GM10266 (cell line): ENCODE results near the gene HMOX2.

ENCODE experiments used
- DNase-seq: peaks from one replicate; pipeline ENCODE4 v3.0.0; 2012; ENCODE audit errors: extremely low spot score
- TF ChIP-seq, protein P1 (sequence below): IDR thresholded peaks from 2 replicates; pipeline ENCODE4 v1.5.1; 2012; ENCODE audit warnings: mild to moderate bottlenecking, low read depth; ENCODE audit not compliant: control insufficient read depth, insufficient read depth; ENCODE audit errors: missing control alignments

HMOX2 gene

GRCh38 chr16:4510131-4510530 is 33.9 kb downstream of the HMOX2 start:
- TF ChIP-seq, protein P1, sequence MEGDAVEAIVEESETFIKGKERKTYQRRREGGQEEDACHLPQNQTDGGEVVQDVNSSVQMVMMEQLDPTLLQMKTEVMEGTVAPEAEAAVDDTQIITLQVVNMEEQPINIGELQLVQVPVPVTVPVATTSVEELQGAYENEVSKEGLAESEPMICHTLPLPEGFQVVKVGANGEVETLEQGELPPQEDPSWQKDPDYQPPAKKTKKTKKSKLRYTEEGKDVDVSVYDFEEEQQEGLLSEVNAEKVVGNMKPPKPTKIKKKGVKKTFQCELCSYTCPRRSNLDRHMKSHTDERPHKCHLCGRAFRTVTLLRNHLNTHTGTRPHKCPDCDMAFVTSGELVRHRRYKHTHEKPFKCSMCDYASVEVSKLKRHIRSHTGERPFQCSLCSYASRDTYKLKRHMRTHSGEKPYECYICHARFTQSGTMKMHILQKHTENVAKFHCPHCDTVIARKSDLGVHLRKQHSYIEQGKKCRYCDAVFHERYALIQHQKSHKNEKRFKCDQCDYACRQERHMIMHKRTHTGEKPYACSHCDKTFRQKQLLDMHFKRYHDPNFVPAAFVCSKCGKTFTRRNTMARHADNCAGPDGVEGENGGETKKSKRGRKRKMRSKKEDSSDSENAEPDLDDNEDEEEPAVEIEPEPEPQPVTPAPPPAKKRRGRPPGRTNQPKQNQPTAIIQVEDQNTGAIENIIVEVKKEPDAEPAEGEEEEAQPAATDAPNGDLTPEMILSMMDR: no peak
- DNase-seq: no peak

- DNase-seq: no peak
- TF ChIP-seq, protein P1: no peak
Observed at GRCh38 chr16:4510747-4511426, 34.7 kb downstream of the HMOX2 start.

DNA sequence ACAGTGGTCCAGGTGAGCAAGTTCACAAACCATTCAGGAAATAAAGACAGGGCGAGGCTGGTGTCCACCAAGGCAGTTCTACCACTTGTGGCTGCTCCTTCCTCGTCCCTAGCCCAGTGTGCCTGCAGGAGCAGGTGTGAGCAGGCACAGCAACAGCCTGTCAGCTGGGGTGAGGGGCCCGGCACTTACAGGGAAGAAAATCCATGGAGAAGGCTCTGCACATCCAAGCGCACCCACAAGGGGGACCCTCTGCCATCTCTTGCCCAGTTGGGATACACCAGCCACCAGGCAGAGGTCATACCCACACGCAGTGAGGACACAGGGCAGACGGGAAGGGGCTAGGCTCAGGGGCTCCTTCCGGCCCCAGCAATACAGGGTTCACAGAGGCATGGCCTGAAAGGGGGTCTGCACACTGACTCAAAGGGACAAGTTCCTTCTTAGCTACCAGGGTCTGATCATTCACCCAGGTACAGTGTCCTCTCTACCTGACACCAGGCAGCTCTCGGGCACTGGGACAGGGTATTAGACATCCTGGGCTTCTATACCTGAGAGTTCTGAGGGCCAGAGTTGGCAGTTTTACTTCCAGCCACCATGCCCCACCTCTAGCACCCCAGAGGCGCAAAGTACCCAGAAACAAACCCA is 35.4 kb downstream of the HMOX2 start:
- no peak for DNase-seq
- TF ChIP-seq, protein P1: peak; percentile 8

DNA sequence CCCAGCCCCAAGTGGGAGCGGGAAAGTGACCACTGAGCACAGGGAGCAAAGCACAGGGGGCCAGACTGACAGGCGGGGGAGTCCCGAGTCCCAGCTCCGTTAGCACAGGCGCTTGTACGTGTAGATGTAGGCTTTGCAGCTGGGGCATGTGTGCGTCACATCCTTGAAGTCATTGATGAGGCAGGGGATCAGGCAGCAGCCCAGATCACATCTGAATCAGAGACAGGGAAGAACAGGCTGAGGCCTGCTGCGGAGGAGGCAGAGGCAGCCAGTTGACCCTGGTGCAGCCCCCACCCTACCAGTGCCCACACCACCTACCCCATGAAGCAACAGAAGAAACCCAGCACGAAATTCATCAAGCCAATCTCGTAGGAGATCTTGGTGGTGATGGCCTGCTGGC is 36.3 kb downstream of the HMOX2 start:
- TF ChIP-seq, protein P1: no peak
- DNase-seq: no peak

DNA sequence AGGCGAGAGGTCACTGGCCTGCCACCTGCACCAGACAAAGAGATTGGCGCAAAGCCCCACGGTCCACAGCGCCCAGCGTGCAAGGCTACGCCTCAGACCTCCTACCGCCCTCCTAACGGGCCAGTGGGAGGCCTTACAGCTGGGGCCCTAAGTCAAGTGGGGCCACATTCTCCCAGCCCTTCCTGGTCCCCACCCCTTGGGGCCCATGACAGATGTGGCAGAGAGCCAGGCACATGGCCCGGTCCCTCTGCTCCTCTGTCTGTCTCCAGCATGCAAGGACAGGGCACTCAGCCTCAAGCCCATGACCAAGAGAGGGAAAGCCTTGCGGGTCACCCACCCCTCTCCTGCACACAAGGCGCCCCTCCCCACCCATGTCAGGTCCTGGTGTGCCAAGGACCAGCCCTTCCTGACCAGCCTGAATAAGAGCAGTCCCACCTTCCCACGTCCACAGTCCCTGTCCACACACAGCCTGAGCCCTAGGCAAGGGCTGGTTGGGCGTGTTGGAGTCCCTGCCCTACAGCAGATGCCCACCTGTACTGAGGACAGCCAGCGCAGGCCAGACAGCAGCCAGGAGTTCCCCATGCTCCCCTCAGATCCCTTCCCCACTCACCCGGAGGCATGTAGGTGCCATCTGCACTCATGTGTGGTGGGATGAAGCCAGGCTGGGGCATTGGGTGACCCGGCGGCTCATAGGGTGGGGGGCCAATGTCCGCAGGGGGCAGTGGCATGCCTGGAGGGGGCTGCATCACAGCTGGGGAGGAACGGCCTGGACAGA is 37.1 kb downstream of the HMOX2 start:
- DNase-seq: no peak

DNA sequence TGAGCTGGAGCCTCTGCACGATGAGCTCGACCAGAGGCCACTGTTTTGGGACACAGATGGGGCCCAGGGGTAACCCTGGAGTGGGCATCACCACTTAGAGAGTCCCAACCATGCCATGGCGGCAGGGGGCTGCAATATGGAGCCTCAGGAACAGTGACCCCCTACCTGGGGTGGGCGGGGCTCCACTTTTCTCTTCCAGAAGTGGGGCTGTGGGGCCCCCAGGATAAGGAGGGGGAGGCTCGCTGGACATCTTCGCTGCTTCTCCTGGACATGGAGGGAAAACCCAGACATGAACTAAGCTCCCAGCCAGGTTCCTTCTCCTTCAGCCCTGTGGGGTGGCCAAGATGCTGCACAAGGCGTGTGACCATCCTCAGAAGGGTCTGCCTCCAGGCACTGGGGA is 37.7 kb downstream of the HMOX2 start:
- TF ChIP-seq, protein P1: no peak
- DNase-seq: no peak

More for the DNA sequence above, 37.1 kb downstream of the HMOX2 start:
- TF ChIP-seq, protein P1: no peak
